ENCODE results near the gene CFLAR.

DNA sequence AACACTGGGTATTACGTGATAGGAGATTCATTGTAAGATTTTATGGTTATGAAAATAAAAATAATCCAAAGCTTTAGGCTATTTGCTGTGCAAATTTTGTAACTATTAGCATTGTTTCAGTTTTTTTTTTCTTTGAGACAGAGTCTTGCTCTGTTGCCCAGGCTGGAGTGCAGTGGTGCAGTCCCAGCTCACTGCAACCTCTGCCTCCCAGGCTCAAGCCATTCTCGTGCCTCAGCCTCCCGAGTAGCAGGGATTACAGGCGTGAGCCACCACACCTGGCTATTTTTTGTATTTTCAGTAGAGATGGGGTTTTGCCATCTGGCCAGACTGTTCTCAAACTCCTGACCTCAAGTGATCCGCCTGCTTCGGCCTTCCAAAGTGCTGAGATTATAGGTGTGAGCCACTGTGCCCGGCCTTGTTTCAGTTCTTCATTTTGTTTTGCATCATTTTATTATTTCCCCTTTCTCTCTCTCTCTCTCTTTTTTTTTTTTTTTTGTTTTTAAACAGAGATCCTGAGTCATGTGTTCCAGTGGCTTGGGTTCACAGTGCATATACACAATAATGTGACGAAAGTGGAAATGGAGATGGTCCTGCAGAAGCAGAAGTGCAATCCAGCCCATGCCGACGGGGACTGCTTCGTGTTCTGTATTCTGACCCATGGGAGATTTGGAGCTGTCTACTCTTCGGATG is 92.7 kb downstream of the CFLAR start:
- TF ChIP-seq POLR2A (IDR thresholded peaks at IDR 0.05; ENCODE audit: low read depth, low read length), result no peak
- TF ChIP-seq CTCF (conservative IDR thresholded peaks at IDR 0.05; ENCODE audit: low read depth, low read length), result no peak
- TF ChIP-seq CEBPB (IDR thresholded peaks at IDR 0.05; ENCODE audit: low read depth, low read length), result no peak
- TF ChIP-seq USF2 (IDR thresholded peaks at IDR 0.05; ENCODE audit: low read depth, low read length), result no peak
- no peak for TF ChIP-seq RAD21 (IDR thresholded peaks at IDR 0.05; ENCODE audit: low read length)
- no peak for TF ChIP-seq FOS (IDR thresholded peaks at IDR 0.05; ENCODE audit: low read depth, low read length)

Data from IMR-90 (cell line).